HG02642 (cell line): ENCODE results near the gene TGFB1.
"Not testable (repeated sequence)": the region's sequence is repeated elsewhere in the genome, so short reads cannot be mapped to it uniquely, and the experiment has no call there.

Experiments used
- ATAC-seq: cut with Tn5 transposase; IDR thresholded peaks from one replicate; pipeline ENCODE4 v1.9.1; 2021; ENCODE audit warnings: mild to moderate bottlenecking; ENCODE audit not compliant: unreplicated experiment, poor library complexity

The TGFB1 gene

GRCh38 chr19:41371541-41371940 lies 17.8 kb upstream of the TGFB1 start:
- ATAC-seq, result no peak

GRCh38 chr19:41371119-41371518 lies 17.4 kb upstream of the TGFB1 start:
- ATAC-seq, result not testable (repeated sequence)

DNA sequence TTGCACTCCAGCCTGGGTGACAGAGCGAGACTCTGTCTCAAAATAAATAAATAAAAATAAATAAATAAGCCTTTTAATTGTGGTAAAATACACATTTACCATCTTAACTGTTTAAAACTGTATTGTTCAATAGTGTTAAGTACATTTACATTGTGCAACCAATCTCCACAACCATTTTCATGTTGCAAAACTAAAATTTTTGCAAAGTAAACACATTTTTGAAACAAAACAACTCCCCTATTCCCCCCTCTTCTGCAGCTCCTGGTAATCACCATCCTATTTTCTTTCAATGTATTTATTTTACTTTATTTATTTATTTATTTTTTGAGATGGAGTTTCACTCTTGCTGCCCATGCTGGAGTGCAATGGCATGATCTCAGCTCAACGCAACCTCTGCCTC lies 16.0 kb upstream of the TGFB1 start:
- ATAC-seq, result no peak

- no peak for ATAC-seq
These were observed 14.2 kb upstream of the TGFB1 start for GRCh38 chr19:41367848-41368301.

DNA sequence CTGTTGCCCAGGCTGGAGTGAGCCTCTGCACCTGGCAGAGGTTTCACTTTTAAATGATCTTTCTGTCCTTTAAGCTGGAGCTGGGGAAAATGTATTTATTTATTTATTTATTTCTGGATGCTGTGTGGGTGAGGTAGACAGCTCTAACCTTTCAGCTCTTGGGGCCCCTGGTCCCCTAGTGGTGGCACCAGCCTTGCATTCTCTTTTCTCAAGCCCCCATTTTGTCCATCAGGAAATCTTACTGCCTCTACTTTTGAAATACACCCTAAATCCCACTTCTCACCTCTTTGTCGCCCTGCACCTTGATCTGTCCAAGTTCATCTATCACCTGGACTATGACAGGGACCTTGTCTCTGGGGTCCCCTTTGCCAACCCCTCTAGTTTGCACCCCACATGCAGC lies 12.4 kb upstream of the TGFB1 start:
- ATAC-seq, result no peak

DNA sequence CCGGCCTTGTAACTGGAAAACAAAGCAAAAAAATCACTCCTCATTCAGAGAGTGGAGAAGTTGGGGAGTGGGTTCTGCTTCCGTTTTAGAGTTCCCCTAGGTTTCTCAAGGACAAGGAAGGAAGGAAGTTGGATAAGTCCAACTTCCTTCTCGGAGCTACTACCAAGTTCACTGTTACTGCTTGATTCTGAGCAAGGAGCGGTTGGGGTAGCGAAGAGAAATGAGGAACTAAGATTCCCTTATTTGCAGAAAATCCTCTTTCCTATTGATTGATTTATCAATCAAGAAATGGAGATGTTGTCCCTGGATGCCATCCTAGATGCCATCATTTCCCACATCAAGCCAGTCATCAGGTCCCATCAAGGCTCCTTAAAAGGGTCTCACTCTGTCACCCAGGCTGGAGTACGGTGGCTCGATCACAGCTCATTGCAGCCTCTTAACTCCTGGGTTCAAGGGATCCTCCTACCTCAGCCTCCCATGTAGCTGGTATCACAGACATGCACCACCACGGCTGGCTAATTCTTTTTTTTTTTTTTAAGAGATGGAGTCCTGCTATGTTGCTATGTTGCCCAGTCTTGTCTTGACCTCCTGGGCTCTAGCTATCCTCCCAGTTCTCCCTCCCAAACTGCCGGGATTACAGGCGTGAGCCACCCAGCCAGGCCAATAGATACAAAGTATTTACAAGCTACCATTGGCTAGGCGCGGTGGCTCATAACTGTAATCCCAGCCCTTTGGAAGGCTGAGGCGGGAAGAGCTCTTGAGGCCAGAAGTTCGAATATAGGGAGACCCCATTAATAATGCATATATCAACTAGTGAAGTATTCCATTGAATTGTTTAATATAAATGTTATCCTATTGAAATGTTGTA lies 11.0 kb upstream of the TGFB1 start:
- no peak for ATAC-seq

GRCh38 chr19:41363753-41364523 lies 10.2 kb upstream of the TGFB1 start, which contains the start of gene B9D2:
TSS of gene B9D2 (minus strand) at chr19:41364149. CDS start at chr19:41363519, 630 bp downstream.
- peak; percentile 84 for ATAC-seq

DNA sequence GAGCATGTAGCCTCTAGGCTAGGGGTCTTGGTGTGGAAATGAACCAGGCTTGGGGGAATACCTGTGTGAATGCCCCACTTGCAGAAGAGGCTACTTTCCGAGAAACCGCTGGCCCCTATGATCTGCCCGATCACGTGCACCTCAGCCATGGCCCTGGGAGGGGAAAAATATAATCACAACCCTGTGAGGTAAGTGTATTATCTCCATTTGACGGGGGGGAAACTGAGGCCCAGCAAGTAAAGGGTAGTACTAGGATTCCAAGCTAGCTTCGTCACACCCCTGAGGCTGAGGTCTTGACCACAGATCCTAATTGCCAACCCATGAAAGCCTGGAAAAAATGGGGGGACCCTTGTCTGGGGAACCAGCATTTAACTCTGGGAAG lies 9.6 kb upstream of the TGFB1 start:
- no peak for ATAC-seq

GRCh38 chr19:41362143-41362847 lies 8.6 kb upstream of the TGFB1 start:
- ATAC-seq, result no peak

DNA sequence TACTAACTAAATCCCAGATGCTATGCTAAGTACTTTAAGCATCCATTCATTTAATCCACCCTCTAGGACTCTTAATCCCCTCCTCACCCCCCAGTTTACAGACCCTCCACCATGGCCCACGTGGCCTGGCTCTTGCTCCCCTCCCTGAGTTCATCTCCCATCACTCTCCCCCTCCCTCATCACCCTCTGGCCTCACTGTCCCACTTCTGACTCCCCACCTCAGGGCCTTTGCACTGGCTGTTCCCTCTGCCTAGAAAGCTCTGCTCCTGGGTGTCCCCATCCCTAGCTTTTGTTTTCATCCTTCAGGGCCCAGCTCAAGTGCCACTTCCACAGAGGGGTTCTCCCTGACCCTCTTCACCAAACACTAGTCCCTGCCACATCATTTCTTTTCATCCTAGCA lies 6.0 kb upstream of the TGFB1 start:
- no peak for ATAC-seq

DNA sequence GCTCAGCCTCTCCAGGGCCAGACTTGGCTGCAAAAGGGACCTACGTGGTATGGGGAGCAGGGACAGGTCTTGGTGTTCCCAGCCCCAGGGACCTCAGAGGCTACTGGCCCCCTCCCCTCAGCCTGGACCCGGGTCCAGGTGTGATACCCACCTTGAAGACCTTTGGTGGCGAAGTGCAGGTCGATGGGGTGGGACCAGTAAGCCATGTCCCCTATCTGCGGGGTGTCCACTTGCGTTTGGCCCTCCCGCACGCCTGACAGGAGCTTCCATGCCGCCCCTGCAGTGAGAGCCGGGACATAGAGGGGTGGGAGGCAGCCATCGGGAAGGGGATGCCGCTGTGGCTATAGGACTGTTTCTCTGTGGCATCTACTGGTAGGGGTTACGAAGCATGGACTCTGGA lies 4.0 kb upstream of the TGFB1 start:
- no peak for ATAC-seq

DNA sequence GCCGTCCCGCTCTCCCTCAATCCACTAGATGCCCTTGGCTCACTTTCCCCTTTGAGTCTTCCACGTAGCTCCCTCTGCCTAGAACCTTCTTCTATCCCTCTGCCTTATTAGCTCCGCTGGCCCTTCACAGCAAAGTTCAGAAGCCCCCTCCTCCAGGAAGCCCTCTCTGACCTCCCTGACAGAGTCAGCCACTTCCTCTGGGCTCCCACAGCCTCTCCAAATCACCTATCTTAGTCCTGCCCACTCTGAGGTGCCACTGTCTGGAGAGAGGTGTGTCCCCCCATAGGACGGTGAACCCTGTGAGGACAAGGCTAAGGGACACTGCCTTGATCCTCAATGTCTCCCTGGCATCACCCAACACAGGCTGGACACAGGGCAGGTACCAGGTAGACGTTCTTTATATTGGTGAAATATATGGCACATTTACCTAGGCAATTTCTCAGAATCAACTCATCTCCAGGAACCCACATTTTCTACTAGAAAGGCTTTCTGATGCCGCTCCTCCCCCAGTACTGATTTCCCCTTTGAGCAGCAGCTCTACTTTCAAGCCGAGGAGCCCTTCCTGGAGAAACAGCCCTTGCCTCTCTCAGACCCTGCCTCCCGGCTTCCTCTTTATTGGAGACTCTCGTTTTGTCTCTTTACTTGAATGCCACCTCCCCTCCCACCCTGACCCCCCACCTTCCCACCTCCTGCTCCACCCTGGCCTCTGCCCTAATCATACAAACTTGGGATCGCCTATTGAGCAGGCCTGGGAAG lies 3.4 kb upstream of the TGFB1 start:
- no peak for ATAC-seq

DNA sequence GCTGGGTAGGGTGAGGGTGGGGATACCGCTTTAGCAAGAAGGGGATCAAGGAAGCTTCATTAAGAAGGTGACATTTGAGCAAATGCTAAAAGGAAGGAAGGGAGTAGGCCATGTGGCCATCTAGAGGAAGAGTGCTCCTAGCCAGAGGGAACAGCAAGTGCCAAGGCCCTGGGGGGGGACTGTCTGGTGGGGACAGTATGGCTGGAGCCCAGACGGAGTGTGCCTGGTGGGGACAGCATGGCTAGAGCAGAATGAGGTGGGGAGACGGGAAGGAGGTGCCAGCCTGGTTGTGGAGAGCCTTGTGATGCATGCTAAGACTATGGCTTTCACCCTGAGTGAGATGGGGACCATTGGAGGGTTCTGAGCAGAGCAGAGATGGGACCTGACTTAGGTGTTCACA lies 2.1 kb upstream of the TGFB1 start:
- ATAC-seq, result no peak

GRCh38 chr19:41355035-41355434 lies 1.3 kb upstream of the TGFB1 start:
- no peak for ATAC-seq

GRCh38 chr19:41354343-41354953 lies 726 bp upstream of the TGFB1 start:
- no peak for ATAC-seq

DNA sequence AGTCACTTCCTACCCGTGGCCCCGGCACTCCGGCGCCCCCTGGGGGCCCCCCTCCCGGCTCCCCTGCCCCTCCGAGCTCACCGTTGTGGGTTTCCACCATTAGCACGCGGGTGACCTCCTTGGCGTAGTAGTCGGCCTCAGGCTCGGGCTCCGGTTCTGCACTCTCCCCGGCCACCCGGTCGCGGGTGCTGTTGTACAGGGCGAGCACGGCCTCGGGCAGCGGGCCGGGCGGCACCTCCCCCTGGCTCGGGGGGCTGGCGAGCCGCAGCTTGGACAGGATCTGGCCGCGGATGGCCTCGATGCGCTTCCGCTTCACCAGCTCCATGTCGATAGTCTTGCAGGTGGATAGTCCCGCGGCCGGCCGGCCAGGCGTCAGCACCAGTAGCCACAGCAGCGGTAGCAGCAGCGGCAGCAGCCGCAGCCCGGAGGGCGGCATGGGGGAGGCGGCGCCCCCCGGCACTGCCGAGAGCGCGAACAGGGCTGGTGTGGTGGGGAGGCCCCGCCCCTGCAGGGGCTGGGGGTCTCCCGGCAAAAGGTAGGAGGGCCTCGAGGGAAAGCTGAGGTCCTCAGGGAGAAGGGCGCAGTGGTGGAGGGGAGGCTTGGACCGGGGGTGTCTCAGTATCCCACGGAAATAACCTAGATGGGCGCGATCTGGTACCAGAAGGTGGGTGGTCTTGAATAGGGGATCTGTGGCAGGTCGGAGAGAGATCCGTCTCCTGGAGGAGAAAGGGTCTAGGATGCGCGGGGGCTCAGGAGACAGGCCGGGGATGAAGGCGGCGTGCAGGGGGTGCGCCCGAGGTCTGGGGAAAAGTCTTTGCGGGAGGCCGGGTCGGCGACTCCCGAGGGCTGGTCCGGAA lies 885 bp downstream of the TGFB1 start:
- ATAC-seq, result peak; percentile 18

DNA sequence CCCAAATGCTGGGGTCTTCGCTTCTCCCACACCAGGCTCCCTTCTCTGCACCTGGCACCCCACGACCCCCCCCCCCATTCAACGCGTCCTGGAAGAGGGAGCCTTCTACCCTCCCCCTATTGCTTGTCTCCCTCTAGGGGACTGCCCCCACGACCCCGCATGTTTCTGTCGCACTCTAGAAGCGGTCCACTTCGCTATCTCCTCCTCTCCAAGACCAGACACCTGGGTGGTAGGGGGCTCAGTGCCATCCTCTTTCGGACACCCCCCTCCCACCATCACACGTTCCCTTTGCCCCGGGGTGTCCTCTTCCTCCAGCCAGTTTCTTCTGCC lies 1.5 kb downstream of the TGFB1 start:
- ATAC-seq, result no peak

- peak; percentile 36 for ATAC-seq
These were observed 2.1 kb downstream of the TGFB1 start for GRCh38 chr19:41351339-41352245.
